ENCODE measurements around the gene ABI3.

ABI3 gene

DNA sequence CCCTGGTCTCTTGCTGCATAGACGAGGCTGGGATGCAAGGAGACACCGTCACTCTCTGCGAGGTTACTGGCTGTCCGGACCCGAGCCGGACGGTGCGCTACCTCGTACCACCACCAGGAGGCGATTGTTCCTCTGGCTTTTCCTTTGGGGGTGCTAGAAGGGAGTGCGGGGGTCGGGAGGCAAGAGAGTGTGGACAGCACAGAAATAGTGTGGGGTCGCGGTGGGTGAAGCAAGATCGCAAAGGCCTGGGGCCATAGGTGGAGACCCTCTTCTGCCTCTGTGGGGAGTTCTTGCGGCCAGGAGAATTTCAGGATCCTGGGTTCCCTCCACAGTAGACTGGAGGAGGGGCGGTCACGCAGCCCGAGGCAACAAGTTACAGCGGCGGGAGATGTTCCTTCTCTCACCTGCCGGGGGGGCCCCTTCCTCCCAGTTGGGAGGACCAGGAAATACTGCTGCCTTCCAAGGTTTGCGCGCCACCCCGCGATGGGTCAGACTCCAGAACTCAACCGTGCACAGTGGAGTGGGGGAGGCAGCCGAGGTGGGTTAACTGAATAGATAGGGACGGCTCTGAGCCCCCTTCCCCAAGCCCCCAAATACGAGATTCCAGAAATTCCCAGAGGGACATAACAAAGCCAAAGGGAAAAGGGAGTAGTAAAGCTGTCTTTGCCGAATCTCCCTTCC is 13.2 kb downstream of the ABI3 start:
- H3K27ac ChIP-seq = peak overlapping the region in 1 of 21 experiments; percentile 1
- peak overlapping the region in 4 of 7 experiments; percentile 4 to 17 (median 12) for H3K4me3 ChIP-seq

DNA sequence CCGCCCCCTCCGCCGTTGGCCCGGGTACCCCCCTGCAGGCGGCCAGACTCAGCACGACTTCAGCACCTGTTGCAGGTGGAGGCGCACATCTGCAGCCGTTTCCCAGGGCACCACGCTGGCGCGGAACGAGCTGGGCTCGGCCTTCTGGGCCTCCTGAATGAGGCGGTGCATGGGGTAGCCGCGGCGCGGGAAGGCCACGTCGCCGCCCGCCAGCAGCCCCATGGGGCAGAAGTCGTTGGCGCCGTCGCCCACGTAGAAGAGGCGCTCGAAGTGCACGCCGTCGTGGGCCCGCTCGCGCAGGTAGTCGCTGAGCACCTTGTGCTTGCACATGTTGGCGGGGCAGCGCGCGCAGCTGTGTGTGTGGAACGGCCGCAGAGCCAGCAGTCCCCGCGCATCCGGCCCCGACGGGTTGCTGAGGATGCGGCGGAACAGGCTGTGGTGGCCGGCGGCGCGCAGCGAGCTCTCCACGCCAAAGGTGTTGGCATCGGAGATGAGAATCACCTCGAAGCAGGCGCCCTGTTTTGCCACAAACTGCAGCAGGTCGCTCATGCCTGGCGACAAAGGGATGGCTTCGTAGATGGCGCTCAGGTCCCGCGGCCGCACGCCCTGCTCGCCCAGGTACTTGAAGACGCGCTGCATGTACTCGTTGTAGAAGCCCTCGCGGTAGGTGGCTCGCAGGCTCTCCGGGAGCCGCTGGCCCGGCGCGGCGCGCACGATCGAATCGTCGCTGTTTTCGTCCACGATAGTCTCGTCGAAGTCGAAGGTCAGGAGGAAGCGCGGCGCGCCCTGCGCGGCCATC is 13.9 kb downstream of the ABI3 start:
- Histone ChIP-seq H3K27ac (peak overlapping the region in 3 of 21 experiments; percentile 1 to 6 (median 3)), H3K4me3 (peak overlapping the region in 5 of 7 experiments; percentile 3 to 17 (median 11))

DNA sequence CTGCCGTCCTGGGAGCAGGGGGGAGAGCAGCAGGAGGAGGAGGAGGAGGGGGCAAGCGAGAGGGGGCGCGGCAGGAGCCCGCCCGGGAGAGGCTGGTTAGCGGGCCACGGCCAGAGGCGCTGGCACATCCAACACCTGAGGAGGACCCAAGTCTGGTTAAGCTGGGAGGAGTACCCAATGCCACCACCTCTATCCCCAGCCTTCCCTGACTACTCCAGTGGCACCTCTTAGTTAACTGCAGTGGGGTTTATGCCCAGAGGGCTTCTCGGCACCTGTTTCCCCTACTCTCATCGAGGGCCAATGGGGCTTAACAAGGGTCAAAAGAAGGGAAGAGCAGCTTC is 14.5 kb downstream of the ABI3 start:
- Histone ChIP-seq H3K4me3 (peak overlapping the region in 1 of 7 experiments; percentile 17), H3K27ac (peak overlapping the region in 1 of 21 experiments; percentile 6)

DNA sequence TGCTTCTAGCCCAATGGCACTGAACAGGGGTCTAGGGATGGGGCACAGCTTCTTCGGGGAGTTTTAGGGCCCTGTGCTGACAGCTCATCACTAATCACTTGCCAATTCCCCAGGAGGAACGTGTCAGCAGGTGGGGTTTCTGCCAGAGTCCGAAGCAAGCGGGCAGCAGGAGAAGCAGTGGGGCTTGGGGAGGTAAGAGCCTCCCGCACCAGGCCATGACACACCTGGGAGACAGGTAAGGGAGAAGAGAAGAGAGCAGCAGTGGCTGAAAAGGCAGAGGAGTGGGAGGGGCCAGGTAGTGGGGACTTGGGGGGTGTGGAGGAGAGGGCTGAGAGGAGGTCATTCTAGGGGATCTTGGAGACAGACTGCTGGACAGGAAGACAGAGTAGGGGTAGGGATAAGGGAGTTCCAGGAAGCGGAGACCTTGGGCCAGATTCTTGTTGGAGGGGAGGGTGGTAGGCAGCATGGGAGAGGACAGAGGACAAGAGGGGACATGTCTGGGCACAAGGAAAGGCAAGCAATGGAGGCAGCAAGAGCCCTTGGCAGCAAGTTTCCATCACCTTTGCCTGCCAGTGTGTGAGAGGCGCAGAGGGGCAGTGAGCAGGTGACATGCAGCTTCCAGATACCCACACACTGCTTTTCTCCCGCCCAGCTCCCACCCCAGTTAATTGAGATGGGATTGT is 15.2 kb downstream of the ABI3 start:
- H3K4me3 ChIP-seq = no peak overlapping the region
- H3K27ac ChIP-seq = no peak overlapping the region

DNA sequence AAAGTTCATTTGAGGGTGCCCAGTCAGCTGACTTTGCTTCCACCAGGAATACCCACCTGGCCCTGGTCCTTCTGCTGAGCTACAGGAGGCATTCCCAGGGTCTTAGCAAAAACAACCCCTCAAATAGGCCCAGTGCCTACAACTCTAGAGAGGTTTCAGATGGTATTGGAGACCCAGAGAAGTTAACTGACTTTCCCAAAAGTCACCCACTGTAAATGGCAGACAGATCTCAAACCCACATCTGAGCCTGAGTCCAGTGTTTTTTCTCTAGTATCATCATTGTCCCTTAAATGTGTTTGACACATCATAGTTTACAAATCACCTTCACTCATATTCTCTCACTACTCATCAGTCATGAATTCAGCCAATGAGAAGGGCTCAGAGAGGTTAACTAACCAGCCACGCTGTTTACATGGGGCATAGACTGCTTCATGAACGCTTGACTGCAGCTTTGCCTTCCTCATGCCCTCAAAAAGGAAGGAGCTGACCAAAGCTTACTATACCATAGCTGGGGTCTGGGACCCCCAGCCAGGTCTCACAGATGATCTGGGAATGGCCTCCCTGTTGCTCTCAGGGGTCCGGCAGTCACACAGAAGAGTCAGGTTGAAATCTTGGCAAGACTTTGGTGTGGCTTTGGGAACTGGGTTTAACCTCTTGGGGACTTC is 16.4 kb downstream of the ABI3 start:
- Histone ChIP-seq H3K27ac (no peak overlapping the region), H3K4me3 (no peak overlapping the region)

DNA sequence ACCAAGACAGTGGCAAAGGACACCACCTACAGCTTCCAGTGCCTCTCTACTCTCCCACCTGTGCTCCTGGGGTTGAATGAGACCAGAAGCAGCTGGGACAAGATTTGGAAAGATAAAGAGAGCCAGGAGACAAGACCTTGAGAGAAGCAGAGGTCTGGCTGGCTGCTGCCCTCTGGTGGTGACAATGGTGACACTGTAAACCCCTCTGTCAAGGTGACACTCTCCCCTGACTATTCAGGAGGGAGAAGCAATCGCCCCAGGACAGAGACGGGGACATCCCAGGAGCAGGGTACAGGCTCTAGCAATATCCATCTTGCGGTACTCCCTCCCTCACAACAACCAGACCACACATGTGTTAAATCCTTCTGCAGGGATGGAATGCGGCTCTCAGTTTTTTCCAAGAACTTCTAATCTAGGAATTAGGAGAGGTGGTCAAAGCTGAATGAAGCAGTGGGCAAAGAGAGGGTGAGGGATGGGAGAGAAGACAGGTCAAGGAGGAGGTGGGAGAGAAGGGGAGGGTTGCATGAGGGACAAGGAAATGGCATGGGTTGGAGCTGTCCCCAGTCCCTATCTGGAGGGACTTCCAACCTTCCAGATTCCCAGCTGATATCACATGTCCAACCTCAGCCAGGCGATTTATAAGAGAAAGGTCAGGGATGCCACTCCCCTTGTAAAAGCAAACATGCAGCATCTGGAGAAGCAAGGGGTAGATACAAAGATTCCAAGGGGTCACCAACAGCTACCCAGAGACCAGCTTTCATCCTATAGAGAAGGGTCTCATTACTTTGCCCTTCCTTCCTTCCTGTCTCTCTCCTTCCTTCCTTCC is 17.1 kb downstream of the ABI3 start:
- H3K27ac ChIP-seq = no peak overlapping the region
- H3K4me3 ChIP-seq = no peak overlapping the region

DNA sequence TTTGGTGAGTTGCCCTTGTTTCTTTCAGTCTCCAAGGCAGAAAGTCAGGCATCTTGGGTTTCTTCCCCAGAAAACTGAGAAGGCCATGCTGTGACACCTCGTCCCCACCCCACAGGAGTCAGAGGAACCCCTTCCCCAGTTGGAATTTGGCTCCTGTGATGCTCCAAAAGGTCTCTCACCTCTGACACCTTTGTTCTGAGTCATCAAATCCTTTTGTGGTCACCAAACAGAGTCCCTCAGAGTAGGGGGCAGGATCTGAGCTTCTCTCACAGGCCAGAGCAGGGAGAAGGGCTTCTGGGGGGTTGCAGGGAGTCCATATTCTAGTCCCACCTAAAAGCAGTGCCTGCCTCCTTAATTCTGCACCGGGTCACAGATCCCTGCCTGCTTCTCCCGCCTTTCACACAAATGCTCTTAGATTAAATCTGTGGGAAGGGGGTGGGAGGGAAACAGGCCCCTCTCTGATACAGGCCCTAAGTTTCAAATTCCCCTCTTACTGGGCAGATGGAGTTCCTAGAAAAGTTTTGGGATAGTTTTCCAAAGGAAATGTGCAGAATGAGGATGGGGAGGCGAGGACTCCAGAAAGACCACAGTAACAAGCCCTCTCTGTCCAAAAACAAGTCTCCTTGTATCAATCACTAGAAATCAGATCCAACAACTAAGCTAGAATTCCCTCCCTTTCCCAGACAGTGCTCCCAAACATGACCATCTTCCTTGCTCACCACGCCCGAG is 18.7 kb downstream of the ABI3 start:
- no peak overlapping the region for H3K27ac ChIP-seq
- no peak overlapping the region for H3K4me3 ChIP-seq

DNA sequence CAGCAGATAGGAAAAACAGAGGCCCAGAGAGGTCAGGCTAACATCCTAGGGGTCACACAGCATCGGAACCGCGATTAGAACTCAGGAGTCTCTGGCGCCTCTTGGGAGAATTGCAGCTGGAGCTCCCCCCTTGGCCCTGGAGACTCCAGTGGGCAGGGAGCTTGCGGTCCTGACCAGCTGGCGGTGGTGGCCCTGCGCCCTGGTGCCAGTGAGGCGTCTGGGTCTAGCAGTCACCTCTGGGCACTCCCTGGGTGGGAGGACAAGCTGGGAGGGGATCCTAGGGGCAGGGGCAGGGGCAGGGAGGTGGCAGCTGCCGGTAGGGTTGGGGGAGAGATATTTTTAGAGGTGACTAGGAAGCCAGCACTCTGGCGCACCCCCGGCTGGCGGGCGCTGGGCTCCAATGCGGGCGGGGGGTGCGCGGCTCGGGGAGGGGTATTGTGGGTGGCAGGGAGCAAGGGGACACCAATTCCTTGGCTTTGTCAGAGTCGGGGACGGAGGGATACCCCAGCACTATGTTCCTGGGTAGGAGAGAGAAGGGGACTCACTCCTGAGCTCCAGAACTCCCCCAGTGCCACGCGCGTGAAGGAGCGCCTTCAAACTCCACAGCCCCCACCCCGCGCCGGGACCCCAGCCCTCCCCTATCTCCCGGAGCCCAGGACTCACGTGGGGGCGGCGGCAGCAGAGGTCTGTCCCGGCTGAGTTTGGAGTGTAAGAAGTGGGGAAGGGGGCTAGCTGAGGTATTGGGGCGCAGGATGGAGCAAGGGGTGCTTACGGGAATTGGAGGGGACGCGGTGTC is 19.5 kb downstream of the ABI3 start:
- peak overlapping the region; percentile 37 to 48 (median 42) for H3K4me3 ChIP-seq

DNA sequence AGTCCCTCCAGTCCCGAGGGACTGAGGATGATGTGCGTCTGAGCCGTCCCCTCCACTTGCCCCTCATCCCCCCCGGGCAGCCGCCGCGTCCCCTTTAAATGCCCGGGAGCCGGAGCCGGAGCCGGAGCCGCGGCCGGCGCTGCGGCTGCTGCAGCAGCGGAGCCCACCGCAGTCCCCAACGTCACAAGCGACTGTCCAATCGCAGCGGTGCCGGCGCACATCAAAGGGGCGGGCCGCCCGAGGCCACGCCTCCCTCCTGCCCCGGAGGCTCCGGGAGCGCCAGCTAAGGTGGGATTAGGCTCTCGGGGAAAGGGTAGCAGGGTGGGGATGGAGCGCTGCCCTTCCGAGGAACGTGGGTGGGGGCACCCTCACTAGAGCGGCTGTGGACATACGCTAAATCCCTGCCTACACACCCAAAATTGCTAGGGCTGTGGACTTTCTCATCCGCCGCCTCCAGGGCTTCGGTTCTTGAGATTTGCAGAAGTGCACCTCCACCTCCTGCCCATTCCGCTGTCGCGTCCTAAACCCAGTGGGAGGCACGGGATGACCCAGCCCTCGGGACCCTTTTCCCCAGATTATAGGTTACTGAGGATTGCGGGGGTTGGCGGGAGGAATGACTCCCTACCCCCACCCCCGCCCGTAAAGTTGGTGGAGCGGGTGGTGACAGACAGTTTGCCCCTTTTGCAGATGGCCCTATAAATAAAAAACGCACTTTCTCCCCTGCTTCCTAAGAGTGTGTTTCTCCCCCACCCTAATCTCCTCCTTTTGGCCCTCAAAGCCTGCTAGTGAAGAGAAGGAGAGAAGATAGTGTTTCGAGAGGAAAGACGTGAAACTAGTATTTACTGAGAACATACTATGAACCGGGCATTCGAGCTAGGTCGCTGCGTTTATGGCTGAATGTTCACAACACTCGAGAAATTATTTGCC is 20.4 kb downstream of the ABI3 start, which contains the start of gene PHOSPHO1:
PHOSPHO1 (minus strand) TSS at position 152 of the 927 bp plus-strand sequence. CDS start 4,096 bp downstream, outside the sequence.
- H3K4me3 ChIP-seq = peak within 1 kb of the TSS; percentile 37 to 48 (median 42)
- H3K27ac ChIP-seq = peak within 1 kb of the TSS in 7 of 21 experiments; percentile 4 to 63 (median 14)

More for the DNA sequence above, 19.5 kb downstream of the ABI3 start:
- peak overlapping the region in 4 of 21 experiments; percentile 4 to 63 (median 8) for H3K27ac ChIP-seq

DNA sequence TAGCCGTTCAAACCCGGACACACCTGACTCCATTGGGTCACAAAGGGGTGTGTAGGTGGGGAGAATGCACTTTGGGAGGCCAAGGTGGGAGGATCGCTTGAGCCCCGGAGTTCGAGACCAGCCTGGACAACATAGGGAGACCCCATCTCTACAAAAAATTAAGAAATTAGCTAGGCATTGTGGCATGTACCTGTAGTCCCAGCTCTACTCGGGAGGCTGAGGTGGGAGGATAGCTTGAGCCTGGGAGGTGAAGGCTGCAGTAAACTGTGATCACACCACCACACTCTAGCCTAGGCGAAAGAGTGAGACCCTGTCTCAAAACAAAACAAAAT is 21.0 kb downstream of the ABI3 start:
- H3K4me3 ChIP-seq = peak overlapping the region in 1 of 7 experiments; percentile 46
- no peak overlapping the region for H3K27ac ChIP-seq

DNA sequence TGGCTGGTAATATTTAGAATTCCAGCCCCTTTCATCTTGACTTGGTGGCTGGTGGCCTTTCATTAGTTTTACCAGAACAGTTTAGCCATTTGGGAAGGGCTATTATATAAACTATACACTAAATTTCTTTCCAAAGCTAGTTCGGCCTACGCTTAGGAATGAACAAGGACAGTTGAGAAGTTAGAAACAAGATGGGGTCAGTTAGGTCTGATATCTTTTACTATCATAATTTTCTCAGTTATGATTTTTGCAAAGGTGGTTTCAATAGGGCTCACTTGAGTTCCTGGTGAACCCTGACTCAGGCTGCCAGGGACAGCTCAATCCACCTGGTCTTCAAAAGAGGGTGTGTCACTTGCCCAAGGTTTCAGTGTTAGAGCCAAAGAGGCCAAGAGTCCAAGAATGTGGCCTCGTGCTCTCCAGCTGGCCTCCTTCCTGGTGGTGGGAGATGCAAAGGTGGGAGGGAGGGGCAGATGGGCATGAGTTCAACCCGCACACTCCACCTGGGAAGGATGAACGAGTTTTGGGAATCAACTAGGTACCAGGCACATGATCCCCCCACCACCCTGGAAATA is 24.1 kb downstream of the ABI3 start:
- Histone ChIP-seq H3K4me3 (no peak overlapping the region), H3K27ac (no peak overlapping the region)

DNA sequence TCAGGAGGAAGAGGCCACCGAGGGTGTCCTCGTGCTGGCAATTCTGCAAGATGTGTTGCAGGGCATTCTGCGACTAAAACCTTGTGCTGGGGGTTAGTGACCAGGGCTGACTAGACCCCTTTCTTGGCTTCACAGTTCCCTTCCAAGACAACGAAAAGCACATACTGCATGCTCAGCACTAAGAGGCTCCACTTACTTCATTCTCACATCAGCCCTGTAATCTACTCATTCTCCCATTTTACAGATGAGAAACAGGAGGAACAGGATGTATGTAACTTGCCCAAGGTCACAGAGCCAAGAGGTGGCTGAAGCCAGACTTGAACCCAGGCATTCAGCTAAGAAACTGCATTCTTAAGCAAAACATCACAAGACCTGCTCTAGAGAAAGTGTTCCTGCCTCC is 25.4 kb downstream of the ABI3 start:
- peak overlapping the region in 1 of 21 experiments; percentile 37 for H3K27ac ChIP-seq
- no peak overlapping the region for H3K4me3 ChIP-seq

DNA sequence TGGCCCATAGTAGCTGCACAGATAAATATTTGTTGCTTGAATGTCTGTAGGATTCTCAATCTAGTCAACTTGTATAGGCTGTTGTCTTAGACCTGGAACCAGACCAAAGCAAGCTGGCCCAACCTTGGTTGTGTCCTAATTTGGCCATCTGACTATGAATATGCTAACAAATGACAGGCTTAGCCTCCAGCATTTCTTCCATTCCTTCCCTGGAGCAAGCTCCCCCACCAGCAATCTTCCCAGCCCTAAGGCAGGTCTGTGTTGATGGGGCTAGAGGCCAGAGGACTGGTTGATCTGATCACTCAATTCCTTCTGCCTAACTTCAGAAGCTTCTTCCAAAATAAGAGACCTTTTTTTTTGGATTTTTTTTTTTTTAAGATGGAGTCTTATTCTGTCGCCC is 29.5 kb downstream of the ABI3 start:
- H3K27ac ChIP-seq = no peak overlapping the region
- no peak overlapping the region for H3K4me3 ChIP-seq

DNA sequence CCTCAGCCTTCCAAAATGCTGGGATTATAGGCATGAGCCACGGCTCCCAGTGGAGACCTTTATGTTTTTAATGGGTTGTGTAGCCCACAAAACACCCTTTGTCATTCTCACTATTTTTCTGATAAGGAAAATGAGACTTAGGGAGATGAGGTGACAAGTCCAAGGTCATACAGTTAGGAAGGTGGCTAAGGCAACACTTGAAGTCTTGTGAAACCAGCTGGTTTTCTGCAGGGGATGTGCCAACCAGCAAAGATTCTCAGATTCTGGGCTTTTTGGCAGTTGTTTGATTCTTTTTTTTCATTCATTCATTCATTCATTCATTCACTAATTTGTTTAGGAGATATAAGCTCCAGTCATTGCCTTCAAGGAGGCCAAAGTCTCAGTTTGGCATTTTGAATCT is 30.1 kb downstream of the ABI3 start:
- H3K27ac ChIP-seq = no peak overlapping the region
- H3K4me3 ChIP-seq = no peak overlapping the region

DNA sequence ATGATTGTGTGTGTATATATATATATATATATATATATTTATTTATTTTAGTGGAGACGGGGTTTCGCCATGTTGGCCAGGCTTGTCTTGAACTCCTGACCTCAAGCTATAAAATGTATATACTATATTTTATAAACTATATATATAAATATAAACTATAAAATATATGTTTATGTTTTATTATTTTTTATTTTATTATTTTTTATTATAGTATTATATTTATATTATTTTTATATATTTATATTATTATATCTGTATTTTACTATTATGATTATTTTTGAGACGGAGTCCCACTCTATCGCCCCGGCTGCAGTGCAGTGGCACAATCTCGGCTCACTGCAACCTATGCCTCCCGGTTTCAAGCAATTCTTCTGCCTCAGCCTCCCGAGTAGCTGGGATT is 30.5 kb downstream of the ABI3 start:
- Histone ChIP-seq H3K27ac (no peak overlapping the region), H3K4me3 (no peak overlapping the region)

DNA sequence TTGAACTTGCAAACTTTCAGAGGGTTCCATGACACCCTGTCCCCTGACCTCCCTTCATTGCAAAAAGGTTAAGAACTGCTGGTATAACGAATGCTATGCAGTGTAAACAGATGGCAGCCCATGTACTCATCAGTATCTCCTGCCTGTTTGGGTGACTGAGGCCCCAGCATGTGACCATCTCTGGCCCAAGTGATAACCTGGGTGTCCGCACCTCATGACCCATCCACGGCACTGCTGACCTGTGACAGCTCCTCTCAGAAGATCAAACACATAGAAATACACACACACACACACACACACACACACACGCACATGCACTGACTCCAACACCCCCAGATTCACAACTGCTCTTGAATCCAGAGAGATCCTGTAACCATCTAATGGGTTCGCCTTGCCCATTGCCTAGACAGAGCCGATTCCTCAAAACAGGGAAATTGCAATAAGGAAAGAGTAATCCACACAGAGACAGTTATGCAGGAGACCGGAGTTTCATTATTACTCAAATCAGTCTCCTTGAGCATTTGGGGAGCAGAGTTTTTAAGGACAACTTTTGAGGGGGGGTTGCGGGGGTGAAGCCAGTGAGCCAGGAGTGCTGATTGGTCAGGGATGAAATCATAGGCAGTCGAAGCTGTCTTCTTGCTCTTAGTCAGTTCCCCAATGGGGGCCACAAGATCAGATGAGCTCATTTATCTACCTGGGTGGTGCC is 31.3 kb downstream of the ABI3 start:
- H3K4me3 ChIP-seq = no peak overlapping the region
- H3K27ac ChIP-seq = no peak overlapping the region

Data from skin epidermis (tissue), 12 donors.